SK-N-SH treated with all-trans-retinoic acid at 6 μM for 48 hours (cell line): ENCODE measurements around the gene TBATA.

Experiments used
- ARNTL ChIP-seq: fragments of 450-650 bp; formaldehyde crosslinking; IDR thresholded peaks from 2 replicates; pipeline ENCODE4 v1.5.0; 2020; ENCODE audit warnings: low read depth, mild to moderate bottlenecking, moderate library complexity, borderline replicate concordance
- GLIS3 ChIP-seq: fragments of 250-450 bp; sonication (Bioruptor Pico); IDR thresholded peaks from 2 replicates; pipeline ENCODE4 v1.5.0; 2020; ENCODE audit warnings: mild to moderate bottlenecking, moderate library complexity
- ISL1 ChIP-seq: fragments of 250-450 bp; sonication (Bioruptor Pico); IDR thresholded peaks from 2 replicates; pipeline ENCODE4 v2.1.2; 2022; ENCODE audit warnings: mild to moderate bottlenecking, moderate library complexity
- PATZ1 ChIP-seq: fragments of 250-450 bp; sonication (Bioruptor Pico); IDR thresholded peaks from 2 replicates; pipeline ENCODE4 v1.8.0; 2020; ENCODE audit warnings: mild to moderate bottlenecking, moderate library complexity, borderline replicate concordance
- RARB ChIP-seq: fragments of 250-450 bp; sonication (Bioruptor Pico); IDR thresholded peaks from 2 replicates; pipeline ENCODE4 v1.8.0; 2021; ENCODE audit warnings: mild to moderate bottlenecking, moderate library complexity
- ZFP30 ChIP-seq: fragments of 450-650 bp; formaldehyde crosslinking; IDR thresholded peaks from 2 replicates; pipeline ENCODE4 v1.5.0; 2022; ENCODE audit warnings: mild to moderate bottlenecking, moderate library complexity
- ZNF70 ChIP-seq: fragments of 450-650 bp; formaldehyde crosslinking; IDR thresholded peaks from 2 replicates; pipeline ENCODE4 v1.5.0; 2020; ENCODE audit warnings: mild to moderate bottlenecking, moderate library complexity

- TF ChIP-seq RARB (CRISPR knock-in tag) (no peak), ISL1 (no peak), ZFP30 (no peak), ZNF70 (CRISPR knock-in tag) (no peak), PATZ1 (CRISPR knock-in tag) (no peak), ARNTL (CRISPR knock-in tag) (no peak), GLIS3 (no peak)
Observed at GRCh38 chr10:70759781-70760180, 25.4 kb downstream of the TBATA start.
